Fibroblast of gingiva (primary cell): Measurements from ENCODE around the gene BCO2.
"Not testable (repeated sequence)": the region's sequence is repeated elsewhere in the genome, so short reads cannot be mapped to it uniquely, and the experiment has no call there.

ENCODE experiments used
- DNase-seq: peaks from one replicate; pipeline ENCODE4 v3.0.0-alpha.2; 2011; ENCODE audit warnings: low read depth

BCO2 gene

GRCh38 chr11:112174789-112175598, at the start of gene BCO2:
TSS of gene BCO2 (plus strand) at chr11:112175512. CDS start at chr11:112175602, 90 bp downstream.
- peak; percentile 49 for DNase-seq

DNA sequence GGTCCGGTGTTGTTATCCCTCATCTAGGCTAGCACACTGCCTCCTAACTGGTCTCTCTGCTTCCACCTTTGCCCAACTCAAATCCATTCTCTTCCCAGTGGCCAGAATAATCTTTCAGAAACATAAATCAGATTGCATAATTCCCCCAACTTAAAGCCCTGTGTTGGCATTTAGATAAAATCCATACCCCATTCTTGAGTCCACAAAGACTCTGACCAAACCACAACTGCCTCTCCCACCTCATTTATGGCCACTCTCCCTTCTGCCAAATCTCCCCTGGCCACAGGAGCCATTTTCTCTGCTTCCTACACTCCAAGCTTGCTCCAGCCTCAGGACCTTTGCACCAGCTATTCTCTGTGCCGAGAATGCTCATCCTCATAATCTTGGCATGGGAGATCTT, 48.3 kb upstream of the BCO2 start:
- DNase-seq: no peak

- DNase-seq: peak; percentile 60
These were observed 46.7 kb upstream of the BCO2 start for GRCh38 chr11:112128483-112129121.

DNA sequence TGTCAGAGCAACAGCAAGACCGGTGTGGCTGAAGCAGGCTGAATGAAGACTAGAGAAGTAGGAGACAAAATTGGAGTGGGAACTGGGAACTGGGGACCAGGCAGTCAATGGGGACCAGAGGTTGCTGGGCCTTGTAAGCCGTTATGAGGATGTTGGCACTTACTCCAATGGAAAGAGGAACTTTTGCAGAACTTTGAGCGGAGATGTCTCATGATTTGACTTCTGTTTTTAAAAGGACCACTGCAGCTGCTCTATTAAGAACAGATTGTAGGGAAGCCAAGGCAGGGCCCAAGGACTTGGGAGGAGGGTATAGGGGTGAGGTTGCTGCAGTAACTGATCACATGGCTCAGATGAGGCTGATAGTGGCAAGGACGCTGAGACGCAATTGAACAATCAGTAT, 45.7 kb upstream of the BCO2 start:
- no peak for DNase-seq

- DNase-seq: no peak
These were observed 42.6 kb upstream of the BCO2 start for GRCh38 chr11:112132737-112133136.

GRCh38 chr11:112134473-112134872, 40.8 kb upstream of the BCO2 start:
- no peak for DNase-seq

DNA sequence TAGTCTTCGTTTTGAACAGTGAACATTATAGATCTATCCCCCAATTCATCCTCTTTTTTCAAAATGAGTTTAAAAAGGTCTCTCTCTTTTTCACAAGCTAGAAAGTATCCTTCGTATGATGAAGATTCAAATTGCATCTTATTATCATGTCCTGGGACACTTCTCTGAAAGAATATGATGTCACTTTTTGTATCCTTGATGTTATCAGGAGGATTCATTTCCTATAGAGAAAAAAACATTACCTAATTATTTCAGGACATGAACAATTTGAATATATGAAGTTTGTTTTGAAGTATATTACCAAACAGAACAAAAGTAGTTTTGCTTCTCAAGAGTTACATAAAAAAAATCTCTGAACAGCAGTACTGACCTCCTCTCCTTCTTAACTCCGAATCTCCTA, 31.7 kb upstream of the BCO2 start:
- no peak for DNase-seq

GRCh38 chr11:112150517-112150916, 24.8 kb upstream of the BCO2 start:
- DNase-seq: no peak

DNA sequence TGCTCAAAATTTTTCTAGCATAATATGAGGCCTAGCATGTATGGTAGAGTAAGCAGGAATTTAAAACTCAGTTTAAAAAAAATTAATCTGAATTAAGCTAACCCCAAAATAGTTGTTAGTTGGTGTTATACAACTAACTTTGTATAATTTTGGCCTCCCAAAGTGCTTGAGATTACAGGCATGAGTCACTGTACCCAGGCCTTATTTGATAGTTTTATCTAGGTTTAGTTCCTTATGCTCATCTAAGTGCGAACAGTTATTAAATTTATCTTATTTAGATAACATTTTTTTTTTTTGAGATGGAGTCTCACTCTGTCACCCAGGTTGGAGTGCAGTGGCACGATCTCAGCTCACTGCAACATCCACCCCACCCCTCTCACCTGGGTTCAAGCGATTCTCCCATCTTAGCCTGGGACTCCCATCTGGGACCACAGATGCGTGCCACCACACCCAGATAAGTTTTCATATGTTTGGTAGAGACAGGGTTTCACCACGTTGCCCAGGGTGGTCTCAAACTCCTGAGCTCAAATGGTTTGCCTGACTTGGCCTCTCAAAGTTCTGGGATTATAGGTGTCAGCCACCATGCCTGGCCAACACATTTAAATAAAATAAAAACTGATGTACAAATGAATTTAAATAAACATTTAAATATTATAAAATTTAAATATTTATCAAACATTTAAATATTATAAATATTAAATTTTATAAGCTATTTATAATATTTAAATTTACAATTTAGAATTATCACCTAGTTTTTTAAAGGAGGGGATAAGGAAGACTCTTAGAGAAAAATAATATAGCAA, 19.0 kb upstream of the BCO2 start:
- no peak for DNase-seq

DNA sequence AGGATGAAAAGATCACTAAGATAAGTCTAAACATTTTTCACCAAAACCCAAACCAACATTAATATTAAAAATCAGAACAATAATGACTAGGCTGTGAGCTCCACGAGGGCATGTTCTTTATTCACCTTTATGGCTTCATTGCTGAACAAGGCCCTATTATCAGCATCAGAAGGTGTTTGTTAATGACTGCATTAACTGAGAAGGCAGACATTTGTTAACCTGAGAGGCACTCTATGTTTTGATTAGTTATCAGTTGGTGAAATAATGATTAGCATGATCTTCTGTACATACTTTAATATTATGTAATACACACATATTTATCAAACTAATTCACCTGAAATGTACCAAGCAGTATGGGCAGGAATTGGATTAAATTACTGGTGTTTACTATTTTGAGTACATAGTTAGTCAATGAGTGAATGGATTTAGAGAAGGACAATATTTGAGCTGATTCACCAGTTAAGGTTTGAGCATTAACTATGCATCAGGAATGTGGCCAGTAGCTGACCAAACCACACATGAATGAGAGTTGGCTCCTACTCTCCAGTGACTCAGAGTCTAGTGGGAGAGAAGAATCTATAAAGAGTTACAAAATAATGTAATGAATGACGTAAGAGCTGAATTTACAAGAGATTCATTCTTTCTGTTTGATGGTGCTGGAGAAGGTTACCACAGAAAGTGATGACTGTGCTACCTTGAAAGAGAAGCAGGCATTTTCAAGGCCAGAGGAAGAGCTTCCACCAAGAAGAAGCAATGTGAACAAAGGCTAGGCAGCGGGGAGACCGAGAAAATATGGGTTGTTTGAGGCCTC, 18.2 kb upstream of the BCO2 start:
- peak; percentile 94 for DNase-seq

DNA sequence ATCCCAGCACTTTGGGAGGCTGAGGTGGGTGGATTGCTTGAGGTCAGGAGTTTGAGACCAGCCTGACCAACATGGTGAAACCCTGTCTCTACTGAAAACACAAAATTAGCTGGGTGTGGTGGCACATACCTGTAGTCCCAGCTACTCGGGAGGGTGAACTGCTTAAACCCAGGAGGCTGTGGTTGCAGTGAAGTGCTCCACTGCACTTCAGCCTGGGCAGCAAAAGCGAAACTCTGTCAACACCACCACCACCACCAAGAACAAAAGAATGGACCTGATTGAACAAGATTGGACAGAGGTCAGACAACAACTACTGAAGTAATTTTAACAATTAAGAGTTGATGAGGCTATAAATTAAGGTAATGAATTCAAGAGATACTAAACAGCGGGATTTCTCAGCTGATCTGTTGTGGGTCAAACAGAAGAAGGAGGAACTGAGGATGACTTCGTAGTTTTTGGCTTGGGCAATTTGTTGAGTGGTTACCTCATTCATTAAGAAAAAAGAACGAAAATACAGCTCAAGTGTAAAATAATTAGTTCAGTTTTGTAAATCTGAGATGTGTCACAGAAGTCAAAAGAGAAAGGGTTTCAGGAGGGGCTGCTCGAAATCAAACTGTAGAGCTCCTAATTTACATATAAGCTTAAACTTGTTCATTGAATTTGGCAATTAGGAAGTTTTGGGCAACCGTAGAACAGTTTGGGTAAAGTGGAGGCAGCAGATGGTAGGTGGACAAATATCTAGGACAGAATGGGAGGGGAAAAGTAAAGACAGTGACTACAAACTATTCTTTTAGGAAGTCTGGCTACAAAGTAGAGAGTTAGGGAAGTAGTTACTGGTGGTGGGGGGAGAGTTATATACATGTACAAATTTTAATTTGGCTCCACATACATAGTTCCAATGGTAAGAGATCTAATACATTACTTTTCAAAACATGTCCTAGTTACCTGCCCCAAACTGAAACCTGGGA, 15.9 kb upstream of the BCO2 start:
- DNase-seq: no peak

DNA sequence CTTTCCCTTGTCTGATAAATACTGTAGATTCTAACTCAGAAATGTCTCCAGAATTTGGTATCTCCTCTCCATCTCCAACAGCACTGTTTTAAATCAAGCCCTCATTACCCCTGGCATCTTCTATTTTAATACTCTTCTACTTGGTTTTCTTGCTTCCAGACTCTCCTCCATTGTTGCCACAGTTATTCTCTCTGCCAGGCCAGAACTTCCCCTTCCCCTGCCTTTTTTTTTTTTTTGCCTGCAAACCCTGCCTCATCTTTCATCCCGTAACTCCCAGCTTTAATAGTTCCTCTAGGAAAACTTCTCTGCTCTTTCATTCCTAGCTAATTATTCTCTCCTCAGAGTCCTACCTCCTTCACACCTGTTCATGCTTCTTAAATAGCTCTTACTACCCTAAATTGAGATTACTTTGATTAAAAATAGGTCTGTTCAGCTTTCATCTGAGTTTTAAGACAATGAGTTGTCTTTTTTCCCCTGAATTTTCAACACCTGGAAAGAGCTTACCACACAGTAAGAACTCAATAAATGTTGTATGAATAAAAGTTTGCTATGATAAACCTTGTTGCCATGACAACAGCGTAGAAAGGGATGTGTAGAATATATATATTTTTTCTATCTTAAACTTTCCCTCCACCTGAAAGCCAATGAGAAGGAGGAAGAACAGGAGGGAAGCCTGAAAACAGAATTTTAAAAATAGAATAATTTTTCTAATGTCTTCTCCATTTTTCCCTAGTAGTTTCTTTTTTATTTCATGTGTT, 15.0 kb upstream of the BCO2 start:
- no peak for DNase-seq

- DNase-seq: peak; percentile 2
These were observed 14.3 kb upstream of the BCO2 start for GRCh38 chr11:112161012-112161411.

DNA sequence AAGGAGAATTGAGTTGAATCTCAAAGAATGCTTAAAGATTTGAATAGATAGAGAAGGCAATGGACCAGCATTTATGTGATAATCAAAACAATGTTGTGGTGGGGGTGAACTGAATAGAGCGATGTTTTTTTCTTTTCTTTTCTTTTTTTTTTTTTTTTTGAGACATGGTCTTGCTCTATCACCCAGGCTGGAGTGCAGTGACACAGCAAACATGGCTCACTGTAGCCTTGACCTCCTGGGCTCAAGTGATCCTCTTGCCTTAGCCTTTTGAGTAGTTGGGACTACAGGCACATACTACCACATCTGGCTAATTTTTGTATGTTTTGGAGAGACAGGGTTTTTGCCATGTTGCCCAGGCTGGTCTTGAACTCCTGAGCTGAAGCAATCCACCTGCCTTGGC, 13.1 kb upstream of the BCO2 start:
- DNase-seq: not testable (repeated sequence)

DNA sequence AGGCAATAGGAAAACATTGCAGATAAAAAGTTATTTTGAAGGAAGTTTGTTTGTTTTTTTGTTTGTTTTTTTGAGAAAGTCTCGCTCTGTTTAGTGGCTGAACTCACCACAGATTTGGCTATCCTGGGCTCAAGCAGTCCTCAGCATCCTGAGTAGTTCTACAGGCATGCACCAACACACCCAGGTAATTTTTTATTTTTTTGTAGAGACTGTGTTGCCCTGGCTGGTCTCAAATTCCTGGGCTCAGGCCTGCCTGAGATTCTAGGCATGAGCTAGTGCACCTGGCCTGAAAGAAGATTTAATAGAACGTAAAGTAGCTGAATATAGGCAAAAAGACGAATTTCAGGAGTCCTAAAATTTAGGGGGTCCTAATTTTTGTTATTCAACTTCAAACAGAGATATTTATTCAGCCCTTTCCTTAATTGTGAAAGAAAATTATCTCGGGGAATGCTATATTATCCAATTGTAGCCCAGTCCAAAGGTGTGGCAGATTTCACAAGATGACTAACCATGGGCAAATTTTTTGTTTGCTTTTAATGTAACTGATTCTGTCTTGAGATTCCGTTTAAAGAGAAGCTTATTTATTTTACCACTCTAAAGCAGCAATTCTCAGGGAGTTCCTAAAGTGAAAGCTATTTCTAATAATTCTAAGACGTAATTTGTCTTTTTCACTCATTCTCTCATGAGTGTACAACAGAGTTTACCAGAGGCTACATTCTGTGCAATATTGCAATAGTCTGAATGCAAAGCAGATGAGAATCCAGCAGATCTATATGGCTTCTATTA, 12.4 kb upstream of the BCO2 start:
- peak; percentile 31 for DNase-seq

- no peak for DNase-seq
These were observed 11.2 kb upstream of the BCO2 start, which contains the start of gene IL18 for GRCh38 chr11:112163875-112164685. TSS of gene IL18 (minus strand) at chr11:112164094. CDS start at chr11:112155053, 9,041 bp downstream.

- no peak for DNase-seq
These were observed 10.3 kb upstream of the BCO2 start for GRCh38 chr11:112165049-112165448.

DNA sequence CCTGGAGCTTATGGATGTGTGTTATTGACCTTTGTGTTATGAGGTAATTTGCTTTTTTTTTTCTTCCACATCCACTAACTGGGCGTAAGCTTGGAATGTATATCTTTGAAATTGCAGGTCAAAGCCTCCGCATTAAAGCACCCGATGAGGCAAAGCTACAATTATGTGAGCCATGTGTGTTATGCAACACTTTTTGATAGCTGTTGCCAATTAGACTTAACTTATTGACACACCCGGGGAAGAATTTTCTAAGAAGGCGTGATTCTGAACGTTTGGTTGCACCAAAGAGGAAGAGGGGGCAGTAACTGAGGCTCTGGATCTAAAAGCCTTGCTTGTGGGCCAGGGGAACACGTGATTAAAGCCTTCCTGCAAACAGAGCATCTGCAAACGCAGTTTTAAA, 8.8 kb upstream of the BCO2 start:
- DNase-seq: no peak
